A549 treated with RU486 at 1 μM for 4 hours (cell line): Measurements from ENCODE around the gene MRPS23. TPM values are rescaled to one million over a fixed set of nuclear protein-coding genes. Genes with fewer than 3 reads are reported as not detected.

ENCODE experiments used
- total RNA-seq: library from RNA; stranded (reverse); fragments of 200-300 nt; extraction: Qiagen RNA extraction; gene quantifications from 5 replicates; pipeline ENCODE4 v1.2.3, GENCODE V29; 2022; ENCODE audit warnings: low read depth

MRPS23 gene
- total RNA-seq = 151 to 218 TPM (median 160 TPM) in 5 replicates

GRCh38 chr17:57849874-57850754 lies at the start of gene MRPS23:
Gene MRPS23 (minus strand): TSS chr17:57850044. CDS start chr17:57850010, 34 bp downstream.

Other genes starting within 250 kb of the MRPS23 start
- gene CCDC182, start 104.7 kb downstream of the MRPS23 start, total RNA-seq = not detected in 5 replicates
- gene CUEDC1, start 105.4 kb upstream of the MRPS23 start, total RNA-seq = 41.9 to 56.1 TPM (median 52.0 TPM) in 5 replicates
- gene VEZF1, start 138.2 kb upstream of the MRPS23 start, total RNA-seq = 27.2 to 46.6 TPM (median 43.6 TPM) in 5 replicates
- 213 to 296 TPM (median 260 TPM) in 5 replicates for gene SRSF1, start 157.2 kb upstream of the MRPS23 start, total RNA-seq
- gene DYNLL2, start 233.4 kb upstream of the MRPS23 start, total RNA-seq = 18.9 to 27.2 TPM (median 23.2 TPM) in 5 replicates